Transverse colon (tissue), 4 donors: Measurements from ENCODE around the gene AGTPBP1.

Experiments
- CTCF ChIP-seq, 5 experiments: fragments of 200-600 bp in 3 of 5; fragments of 450-650 bp in 2 of 5; sonication (generic) in 3 of 5; IDR thresholded peaks; 1 replicate in 2 of 5; 2 replicates in 3 of 5; pipeline ENCODE4 v1.5.1; 2016 to 2017; ENCODE audit warnings: antibody characterized with exemption in 5 of 5, inconsistent platforms in 3 of 5, mild to moderate bottlenecking in 2 of 5, moderate library complexity in 1 of 5
- EP300 ChIP-seq: sonication (generic); formaldehyde crosslinking; IDR thresholded peaks from one replicate; pipeline ENCODE4 v1.6.1; 2017; ENCODE audit warnings: antibody characterized with exemption, low read depth
- POLR2A ChIP-seq: fragments of 450-650 bp; IDR thresholded peaks from one replicate; pipeline ENCODE4 v1.6.1; 2016; ENCODE audit warnings: antibody characterized with exemption, mild to moderate bottlenecking, moderate library complexity
- POLR2AphosphoS5 ChIP-seq, 3 donors: sonication (generic); formaldehyde crosslinking; IDR thresholded peaks; one replicate each; pipeline ENCODE4 v1.6.1; 2016; ENCODE audit warnings: antibody characterized with exemption in 3 of 3

- TF ChIP-seq POLR2AphosphoS5 (IDR thresholded peaks at IDR 0.05) (no peak), CTCF (IDR thresholded peaks at IDR 0.05) (no peak), EP300 (no peak), POLR2A (no peak)
Measured at GRCh38 chr9:85723215-85723614, 18.5 kb downstream of the AGTPBP1 start.
